ENCODE data around the gene SVIL. TPM values are rescaled to one million over a fixed set of nuclear protein-coding genes. Genes with fewer than 3 reads are reported as not detected.

The SVIL gene
- total RNA-seq, 1 donor, result 36.9 TPM

- Histone ChIP-seq H3K9me3 (ENCODE audit: low read depth, low read length) (no peaks in the 10 kb centered on the region), H2AFZ (ENCODE audit: low read length) (no peak overlapping the region), H3K27ac (ENCODE audit: low read depth, low read length) (no peak overlapping the region), H3K4me3 (ENCODE audit: insufficient read depth, low read length) (no peak overlapping the region), H3K27me3 (ENCODE audit: insufficient read depth, low read length) (no peaks in the 10 kb centered on the region), H3K4me2 (ENCODE audit: insufficient read depth, low read length) (no peak overlapping the region), H4K20me1 (ENCODE audit: insufficient read depth, low read length) (peaks cover 53% of the 10 kb centered on the region), H3K4me1 (ENCODE audit: insufficient read depth, low read length) (no peaks in the 10 kb centered on the region), H3K36me3 (ENCODE audit: insufficient read depth, low read length) (peaks cover 27% of the 10 kb centered on the region), H3K79me2 (ENCODE audit: insufficient read depth, low read length) (peaks cover 65% of the 10 kb centered on the region)
- TF ChIP-seq CTCF (IDR thresholded peaks at IDR 0.05; ENCODE audit: extremely low read depth, low read depth, low read length), result no peak
- DNase-seq (ENCODE audit: insufficient read length, low spot score, missing footprints), result no peak
Observed at GRCh38 chr10:29426420-29426819, 208.4 kb downstream of the SVIL start.

GRCh38 chr10:29424017-29424416 is 210.8 kb downstream of the SVIL start:
- Histone ChIP-seq H3K4me1 (ENCODE audit: insufficient read depth, low read length) (no peaks in the 10 kb centered on the region), H3K79me2 (ENCODE audit: insufficient read depth, low read length) (peaks cover 78% of the 10 kb centered on the region)
- no peak for TF ChIP-seq CTCF (IDR thresholded peaks at IDR 0.05; ENCODE audit: extremely low read depth, low read depth, low read length)

GRCh38 chr10:29420744-29421143 is 214.0 kb downstream of the SVIL start:
- H3K9me3 ChIP-seq (ENCODE audit: low read depth, low read length), result no peaks in the 10 kb centered on the region
- DNase-seq (ENCODE audit: insufficient read length, low spot score, missing footprints), result no peak
- no peaks in the 10 kb centered on the region for H3K27me3 ChIP-seq (ENCODE audit: insufficient read depth, low read length)
- H3K36me3 ChIP-seq (ENCODE audit: insufficient read depth, low read length), result peaks cover 58% of the 10 kb centered on the region
- no peak overlapping the region for H3K27ac ChIP-seq (ENCODE audit: low read depth, low read length)
- no peaks in the 10 kb centered on the region for H3K4me1 ChIP-seq (ENCODE audit: insufficient read depth, low read length)
- H3K79me2 ChIP-seq (ENCODE audit: insufficient read depth, low read length), result peaks cover 91% of the 10 kb centered on the region
- H2AFZ ChIP-seq (ENCODE audit: low read length), result no peak overlapping the region
- H3K4me2 ChIP-seq (ENCODE audit: insufficient read depth, low read length), result no peak overlapping the region
- TF ChIP-seq CTCF (IDR thresholded peaks at IDR 0.05; ENCODE audit: extremely low read depth, low read depth, low read length), result no peak
- no peak overlapping the region for H3K4me3 ChIP-seq (ENCODE audit: insufficient read depth, low read length)
- peaks cover 59% of the 10 kb centered on the region for H4K20me1 ChIP-seq (ENCODE audit: insufficient read depth, low read length)

More at GRCh38 chr10:29424017-29424416, 210.8 kb downstream of the SVIL start:
- H3K27ac ChIP-seq (ENCODE audit: low read depth, low read length), result no peak overlapping the region
- peaks cover 57% of the 10 kb centered on the region for H4K20me1 ChIP-seq (ENCODE audit: insufficient read depth, low read length)
- no peak overlapping the region for H3K4me3 ChIP-seq (ENCODE audit: insufficient read depth, low read length)
- peaks cover 46% of the 10 kb centered on the region for H3K36me3 ChIP-seq (ENCODE audit: insufficient read depth, low read length)
- H3K9me3 ChIP-seq (ENCODE audit: low read depth, low read length), result no peaks in the 10 kb centered on the region
- H2AFZ ChIP-seq (ENCODE audit: low read length), result no peak overlapping the region
- H3K27me3 ChIP-seq (ENCODE audit: insufficient read depth, low read length), result no peaks in the 10 kb centered on the region
- H3K4me2 ChIP-seq (ENCODE audit: insufficient read depth, low read length), result no peak overlapping the region
- no peak for DNase-seq (ENCODE audit: insufficient read length, low spot score, missing footprints)

- Histone ChIP-seq H4K20me1 (ENCODE audit: insufficient read depth, low read length) (peaks cover 52% of the 10 kb centered on the region), H3K27me3 (ENCODE audit: insufficient read depth, low read length) (no peaks in the 10 kb centered on the region), H3K79me2 (ENCODE audit: insufficient read depth, low read length) (peaks cover 96% of the 10 kb centered on the region), H3K36me3 (ENCODE audit: insufficient read depth, low read length) (peaks cover 43% of the 10 kb centered on the region), H3K4me1 (ENCODE audit: insufficient read depth, low read length) (peaks cover 8% of the 10 kb centered on the region), H3K27ac (ENCODE audit: low read depth, low read length) (no peak overlapping the region), H2AFZ (ENCODE audit: low read length) (no peak overlapping the region), H3K9me3 (ENCODE audit: low read depth, low read length) (no peaks in the 10 kb centered on the region), H3K4me3 (ENCODE audit: insufficient read depth, low read length) (no peak overlapping the region), H3K4me2 (ENCODE audit: insufficient read depth, low read length) (no peak overlapping the region)
- no peak for DNase-seq (ENCODE audit: insufficient read length, low spot score, missing footprints)
- TF ChIP-seq CTCF (IDR thresholded peaks at IDR 0.05; ENCODE audit: extremely low read depth, low read depth, low read length), result no peak
Observed at GRCh38 chr10:29417324-29417723, 217.4 kb downstream of the SVIL start.
